CD4-positive, alpha-beta T cell treated with Interleukin-6 at 100 ng/mL for 8 hours (primary cell): ENCODE data around the gene GRM7.

Source experiments
- DNase-seq: peaks from one replicate; pipeline ENCODE4 v3.0.0-alpha.2; 2020; ENCODE audit warnings: mixed read lengths, low spot score

GRM7 gene

GRCh38 chr3:7657214-7658112 is 796.5 kb downstream of the GRM7 start:
- no peak for DNase-seq

GRCh38 chr3:7658294-7658693 is 797.4 kb downstream of the GRM7 start:
- DNase-seq = no peak

- no peak for DNase-seq
Observed at GRCh38 chr3:7659079-7659478, 798.2 kb downstream of the GRM7 start.

GRCh38 chr3:7663771-7664170 is 802.9 kb downstream of the GRM7 start:
- no peak for DNase-seq

- no peak for DNase-seq
Observed at GRCh38 chr3:7667774-7668173, 806.9 kb downstream of the GRM7 start.

- no peak for DNase-seq
Observed at GRCh38 chr3:7669641-7670040, 808.7 kb downstream of the GRM7 start.

- no peak for DNase-seq
Observed at GRCh38 chr3:7678521-7678920, 817.6 kb downstream of the GRM7 start.

GRCh38 chr3:7682822-7683229 is 821.9 kb downstream of the GRM7 start:
- no peak for DNase-seq

GRCh38 chr3:7683426-7683825 is 822.5 kb downstream of the GRM7 start:
- DNase-seq = no peak

- no peak for DNase-seq
Observed at GRCh38 chr3:7684182-7684715, 823.3 kb downstream of the GRM7 start.

- DNase-seq = no peak
Observed at GRCh38 chr3:7687428-7688147, 826.7 kb downstream of the GRM7 start.

GRCh38 chr3:7692866-7693265 is 832.0 kb downstream of the GRM7 start:
- DNase-seq = no peak

GRCh38 chr3:7693976-7694375 is 833.1 kb downstream of the GRM7 start:
- no peak for DNase-seq

- no peak for DNase-seq
Observed at GRCh38 chr3:7695049-7695448, 834.1 kb downstream of the GRM7 start.

GRCh38 chr3:7696320-7696719 is 835.4 kb downstream of the GRM7 start:
- no peak for DNase-seq

- DNase-seq = no peak
Observed at GRCh38 chr3:7697548-7697947, 836.6 kb downstream of the GRM7 start.

GRCh38 chr3:7700539-7700938 is 839.6 kb downstream of the GRM7 start:
- DNase-seq = no peak

- no peak for DNase-seq
Observed at GRCh38 chr3:7700977-7701376, 840.1 kb downstream of the GRM7 start.

- DNase-seq = no peak
Observed at GRCh38 chr3:7707187-7707586, 846.3 kb downstream of the GRM7 start.

- no peak for DNase-seq
Observed at GRCh38 chr3:7709376-7710082, 848.6 kb downstream of the GRM7 start.

GRCh38 chr3:7710284-7710683 is 849.4 kb downstream of the GRM7 start:
- no peak for DNase-seq

GRCh38 chr3:7713724-7714123 is 852.8 kb downstream of the GRM7 start:
- no peak for DNase-seq
